Measurements from ENCODE around the gene LTBP1.

LTBP1 gene

GRCh38 chr2:33275689-33276444 lies 329.1 kb downstream of the LTBP1 start:
- DNase-seq: peak; percentile 50

GRCh38 chr2:33277002-33277426 lies 330.3 kb downstream of the LTBP1 start:
- no peak for DNase-seq

- DNase-seq: no peak
These were observed 331.6 kb downstream of the LTBP1 start for GRCh38 chr2:33278245-33278943.

- DNase-seq: no peak
These were observed 337.5 kb downstream of the LTBP1 start for GRCh38 chr2:33284287-33284686.

- DNase-seq: no peak
These were observed 340.8 kb downstream of the LTBP1 start for GRCh38 chr2:33287507-33288005.

- no peak for DNase-seq
These were observed 341.3 kb downstream of the LTBP1 start for GRCh38 chr2:33288011-33288410.

- DNase-seq: no peak
These were observed 343.2 kb downstream of the LTBP1 start for GRCh38 chr2:33289961-33290360.

GRCh38 chr2:33291278-33292013 lies 344.7 kb downstream of the LTBP1 start:
- DNase-seq: no peak

GRCh38 chr2:33292063-33292462 lies 345.3 kb downstream of the LTBP1 start:
- DNase-seq: no peak

GRCh38 chr2:33292981-33293595 lies 346.3 kb downstream of the LTBP1 start:
- DNase-seq: no peak

- no peak for DNase-seq
These were observed 351.5 kb downstream of the LTBP1 start for GRCh38 chr2:33298233-33298632.

- DNase-seq: no peak
These were observed 354.6 kb downstream of the LTBP1 start for GRCh38 chr2:33301355-33301754.

GRCh38 chr2:33302348-33302747 lies 355.6 kb downstream of the LTBP1 start:
- DNase-seq: no peak

GRCh38 chr2:33304032-33304864 lies 357.5 kb downstream of the LTBP1 start:
- no peak for DNase-seq

- no peak for DNase-seq
These were observed 361.0 kb downstream of the LTBP1 start for GRCh38 chr2:33307659-33308270.

- DNase-seq: no peak
These were observed 365.6 kb downstream of the LTBP1 start for GRCh38 chr2:33312355-33312754.

GRCh38 chr2:33313039-33313438 lies 366.3 kb downstream of the LTBP1 start:
- DNase-seq: no peak

- DNase-seq: no peak
These were observed 367.8 kb downstream of the LTBP1 start for GRCh38 chr2:33314541-33314940.

GRCh38 chr2:33316328-33316727 lies 369.6 kb downstream of the LTBP1 start:
- no peak for DNase-seq

GRCh38 chr2:33317369-33318007 lies 370.7 kb downstream of the LTBP1 start:
- no peak for DNase-seq

- no peak for DNase-seq
These were observed 371.7 kb downstream of the LTBP1 start for GRCh38 chr2:33318456-33318855.

Data from CD4-positive, alpha-beta T cell treated with Interleukin-6 for 4 hours (primary cell).